GM23248 (cell line): Measurements from ENCODE around the gene TANGO6. TPM values are rescaled to one million over a fixed set of nuclear protein-coding genes. Genes with fewer than 3 reads are reported as not detected.
"Not testable (repeated sequence)": the region's sequence is repeated elsewhere in the genome, so short reads cannot be mapped to it uniquely, and the experiment has no call there.

Experiments used
- DNase-seq: peaks from one replicate; pipeline ENCODE4 v3.0.0-alpha.2; 2015
- H2AFZ ChIP-seq: fragments of 200-600 bp; sonication (generic); 2 replicates; pipeline ENCODE4 v1.6.1; 2016; ENCODE audit warnings: antibody characterized with exemption
- H3F3A ChIP-seq: fragments of 200-600 bp; sonication (generic); 2 replicates; pipeline ENCODE4 v1.6.1; 2016; ENCODE audit warnings: mild to moderate bottlenecking, antibody characterized with exemption, mixed run types; ENCODE audit not compliant: insufficient read depth
- H3K27ac ChIP-seq: fragments of 200-600 bp; sonication (generic); 2 replicates; pipeline ENCODE4 v1.5.1; 2016; ENCODE audit warnings: mild to moderate bottlenecking
- H3K27me3 ChIP-seq: fragments of 200-600 bp; sonication (generic); replicated peaks from 2 replicates; pipeline ENCODE4 v1.6.1; 2016; ENCODE audit warnings: mild to moderate bottlenecking; ENCODE audit not compliant: insufficient read depth
- H3K36me3 ChIP-seq: fragments of 200-600 bp; sonication (generic); 2 replicates; pipeline ENCODE4 v1.6.1; 2016; ENCODE audit warnings: low read depth, mild to moderate bottlenecking
- H3K4me1 ChIP-seq: fragments of 200-600 bp; sonication (generic); 2 replicates; pipeline ENCODE4 v1.6.1; 2016; ENCODE audit warnings: mild to moderate bottlenecking; ENCODE audit not compliant: insufficient read depth
- H3K4me2 ChIP-seq: fragments of 200-600 bp; sonication (generic); one replicate; pipeline ENCODE4 v1.6.1; 2016; ENCODE audit warnings: mild to moderate bottlenecking; ENCODE audit not compliant: unreplicated experiment
- H3K4me3 ChIP-seq: fragments of 200-600 bp; sonication (generic); 2 replicates; pipeline ENCODE4 v1.5.1; 2016; ENCODE audit warnings: mild to moderate bottlenecking
- H3K79me2 ChIP-seq: fragments of 200-600 bp; sonication (generic); 2 replicates; pipeline ENCODE4 v1.6.1; 2016; ENCODE audit warnings: mild to moderate bottlenecking; ENCODE audit not compliant: insufficient read depth
- H3K9ac ChIP-seq: fragments of 200-600 bp; sonication (generic); 2 replicates; pipeline ENCODE4 v1.6.1; 2016; ENCODE audit warnings: mild to moderate bottlenecking
- H3K9me2 ChIP-seq: fragments of 200-600 bp; sonication (generic); 2 replicates; pipeline ENCODE4 v1.6.1; 2016; ENCODE audit warnings: mixed run types, mild to moderate bottlenecking, moderate library complexity; ENCODE audit not compliant: insufficient read depth
- H3K9me3 ChIP-seq: fragments of 200-600 bp; sonication (generic); one replicate; pipeline ENCODE4 v1.6.1; 2017; ENCODE audit warnings: low read depth
- H4K20me1 ChIP-seq: fragments of 200-600 bp; sonication (generic); 2 replicates; pipeline ENCODE4 v1.6.0; 2016; ENCODE audit not compliant: insufficient read depth
- EZH2 ChIP-seq: fragments of 200-600 bp; sonication (generic); IDR thresholded peaks from 2 replicates; pipeline ENCODE4 v1.6.1; 2018; ENCODE audit warnings: antibody characterized with exemption, mild to moderate bottlenecking; ENCODE audit not compliant: insufficient read depth, poor library complexity, severe bottlenecking
- EZH2phosphoT487 ChIP-seq: fragments of 200-600 bp; sonication (generic); IDR thresholded peaks from 2 replicates; pipeline ENCODE4 v1.6.1; 2018; ENCODE audit warnings: antibody characterized with exemption, moderate library complexity, mild to moderate bottlenecking, low read depth; ENCODE audit not compliant: insufficient read depth
- WGBS, 2 experiments: methylation state at CpG; one replicate each; pipeline ENCODE4 v1.1.6; 2015 to 2017; ENCODE audit warnings: low lambda C conversion rate in 2 of 2, low coverage in 1 of 2; ENCODE audit errors: missing lambda C conversion rate in 2 of 2; 5-methylcytosine and 5-hydroxymethylcytosine counted together
- in situ Hi-C: fragments of 300-500 bp; cut with MboI; formaldehyde crosslinking; loops from 2 replicates; pipeline ENCODE4 v1.15.0; 2020
- polyA plus RNA-seq: library from polyadenylated mRNA; unstranded; fragments of >200 nt; fragmentation: Nextera tagmentation; extraction: Ambion mirVana; gene quantifications from 2 replicates; pipeline ENCODE4 v1.2.1, GENCODE V29; 2016
- total RNA-seq: library from RNA; depleted of rRNA; stranded (reverse); fragments of >200 nt; shearing (Covaris generic); gene quantifications from 2 replicates; pipeline ENCODE4 v1.2.3, GENCODE V29; 2014

The TANGO6 gene
- total and polyA plus RNA-seq, 2 experiments from 2014 or later: 7.8 to 12.8 TPM

- WGBS, 2 experiments: 25 to 27% methylated on average over 4 of the region's 4 CpGs
- Histone ChIP-seq H3K9me3 (no peaks in the 10 kb centered on the region), H3K9ac (no peak overlapping the region), H2AFZ (no peak overlapping the region), H3K4me2 (no peak overlapping the region), H3K79me2 (peaks cover 7% of the 10 kb centered on the region), H3K27ac (no peak overlapping the region), H3K4me3 (no peak overlapping the region), H3K27me3 (no peaks in the 10 kb centered on the region; the same call in 1 of the 2 replicates), H3F3A (no peaks in the 10 kb centered on the region), H3K4me1 (peaks cover 5% of the 10 kb centered on the region; the same call in 1 of the 2 replicates), H4K20me1 (no peaks in the 10 kb centered on the region), H3K36me3 (no peaks in the 10 kb centered on the region), H3K9me2 (no peaks in the 10 kb centered on the region)
- no peak for DNase-seq
- no peak for TF ChIP-seq EZH2
- no peak for TF ChIP-seq EZH2phosphoT487
- in situ Hi-C loops: no loop called here
These were observed 3.5 kb upstream of the TANGO6 start for GRCh38 chr16:68839831-68840230.

- H3K4me3 ChIP-seq: peak overlapping the region; percentile 85
- H3K27ac ChIP-seq, H3F3A ChIP-seq, H4K20me1 ChIP-seq, H3K9me3 ChIP-seq, H3K36me3 ChIP-seq, H3K79me2 ChIP-seq, H3K4me1 ChIP-seq, DNase-seq, H3K27me3 ChIP-seq, H3K9me2 ChIP-seq, in situ Hi-C loops: not testable (repeated sequence)
- peak overlapping the region; percentile 92 for H2AFZ ChIP-seq
- WGBS, 2 experiments: 58 to 59% methylated on average over 23 of the region's 23 CpGs
- H3K9ac ChIP-seq: peak overlapping the region; percentile 84
- H3K4me2 ChIP-seq: peak overlapping the region; percentile 98
These were observed 308 bp upstream of the TANGO6 start for GRCh38 chr16:68842964-68843481.

- Histone ChIP-seq H3K9me2 (no peaks in the 10 kb centered on the region), H3K4me1 (peaks cover 5% of the 10 kb centered on the region; the same call in 1 of the 2 replicates)
- in situ Hi-C loops: no loop called here
These were observed 857 bp downstream of the TANGO6 start for GRCh38 chr16:68844211-68844564.

GRCh38 chr16:68848786-68849185 is 5.5 kb downstream of the TANGO6 start:
- Histone ChIP-seq H3F3A (no peaks in the 10 kb centered on the region), H3K27ac (no peak overlapping the region), H3K79me2 (peaks cover 46% of the 10 kb centered on the region), H3K9me2 (no peaks in the 10 kb centered on the region), H3K27me3 (no peaks in the 10 kb centered on the region), H2AFZ (no peak overlapping the region), H3K4me1 (peaks cover 5% of the 10 kb centered on the region; the same call in 1 of the 2 replicates), H3K4me2 (no peak overlapping the region), H3K9me3 (no peaks in the 10 kb centered on the region), H3K36me3 (no peaks in the 10 kb centered on the region), H3K9ac (no peak overlapping the region), H4K20me1 (no peaks in the 10 kb centered on the region), H3K4me3 (no peak overlapping the region)
- no peak for DNase-seq
- WGBS, 2 experiments: 96 to 98% methylated on average over 9 of the region's 9 CpGs
- in situ Hi-C loops: no loop called here
- TF ChIP-seq EZH2phosphoT487 (no peak), EZH2 (no peak)

More at GRCh38 chr16:68844211-68844564, 857 bp downstream of the TANGO6 start:
- Histone ChIP-seq H3K4me2 (peak overlapping the region; percentile 98), H3K79me2 (peaks cover 11% of the 10 kb centered on the region), H2AFZ (peak overlapping the region; percentile 92), H3F3A (no peaks in the 10 kb centered on the region), H3K9me3 (no peaks in the 10 kb centered on the region), H3K36me3 (no peaks in the 10 kb centered on the region), H3K27me3 (no peaks in the 10 kb centered on the region), H3K9ac (peak overlapping the region; percentile 84), H4K20me1 (no peaks in the 10 kb centered on the region), H3K4me3 (peak overlapping the region; percentile 85), H3K27ac (peak overlapping the region; percentile 28)
- TF ChIP-seq EZH2phosphoT487 (no peak), EZH2 (no peak)
- WGBS, 2 experiments: 0 to 4% methylated on average over 6 of the region's 6 CpGs
- DNase-seq: no peak

- H4K20me1 ChIP-seq: no peaks in the 10 kb centered on the region
- no peak overlapping the region for H3K9ac ChIP-seq
- TF ChIP-seq EZH2phosphoT487: no peak
- TF ChIP-seq EZH2: no peak
- WGBS, 2 experiments: 98 to 100% methylated on average over 2 of the region's 2 CpGs
- peaks cover 49% of the 10 kb centered on the region for H3K79me2 ChIP-seq
- no peaks in the 10 kb centered on the region for H3K9me2 ChIP-seq
- no peak overlapping the region for H2AFZ ChIP-seq
- H3K27ac ChIP-seq: no peak overlapping the region
- H3K27me3 ChIP-seq: no peaks in the 10 kb centered on the region
- H3K4me3 ChIP-seq: no peak overlapping the region
- no peaks in the 10 kb centered on the region for H3K9me3 ChIP-seq
- no peaks in the 10 kb centered on the region for H3K4me1 ChIP-seq
- H3K36me3 ChIP-seq: no peaks in the 10 kb centered on the region
- no peak overlapping the region for H3K4me2 ChIP-seq
- no peak for DNase-seq
- in situ Hi-C loops: no loop called here
- H3F3A ChIP-seq: no peaks in the 10 kb centered on the region
These were observed 7.2 kb downstream of the TANGO6 start for GRCh38 chr16:68850481-68850880.
